Liver (tissue), 9 donors: Measurements from ENCODE around the gene DSTYK. TPM values are rescaled to one million over a fixed set of nuclear protein-coding genes. Genes with fewer than 3 reads are reported as not detected.

Experiments used
- DNase-seq: peaks from one replicate; pipeline ENCODE4 v3.0.0-alpha.2; 2017; ENCODE audit warnings: low spot score
- H3K27ac ChIP-seq, 2 donors: one replicate each; pipeline ENCODE4 v1.7.0; 2013; ENCODE audit warnings: inconsistent platforms in 2 of 2, low read length in 2 of 2, control low read depth in 1 of 2, low read depth in 1 of 2, mild to moderate bottlenecking in 1 of 2
- H3K27me3 ChIP-seq, 4 donors: one replicate each; pipeline versions ENCODE4 v1.6.1 to v1.7.0; 2013; ENCODE audit warnings: low read length in 3 of 4, inconsistent platforms in 1 of 4, mild to moderate bottlenecking in 1 of 4, moderate library complexity in 1 of 4; ENCODE audit not compliant: control insufficient read depth in 4 of 4, insufficient read depth in 4 of 4
- H3K36me3 ChIP-seq, 4 donors: one replicate each; pipeline versions ENCODE4 v1.6.1 to v1.7.0; 2013; ENCODE audit warnings: low read length in 3 of 4, mild to moderate bottlenecking in 3 of 4, low read depth in 1 of 4, moderate library complexity in 1 of 4; ENCODE audit not compliant: control insufficient read depth in 4 of 4, insufficient read depth in 3 of 4
- H3K4me1 ChIP-seq, 4 donors: one replicate each; pipeline versions ENCODE4 v1.6.1 to v1.7.0; 2013; ENCODE audit warnings: low read length in 3 of 4, mild to moderate bottlenecking in 3 of 4, moderate library complexity in 1 of 4; ENCODE audit not compliant: control insufficient read depth in 4 of 4, insufficient read depth in 4 of 4
- H3K4me3 ChIP-seq, 3 donors: one replicate each; pipeline versions ENCODE4 v1.6.1 to v1.7.0; 2013; ENCODE audit warnings: low read length in 3 of 3, control low read depth in 1 of 3, low read depth in 1 of 3, mild to moderate bottlenecking in 1 of 3
- H3K9ac ChIP-seq, 2 donors: one replicate each; pipeline ENCODE4 v1.7.0; 2013; ENCODE audit warnings: low read length in 2 of 2, mild to moderate bottlenecking in 2 of 2, moderate library complexity in 2 of 2, control low read depth in 1 of 2, low read depth in 1 of 2
- H3K9me3 ChIP-seq, 4 donors: one replicate each; pipeline versions ENCODE4 v1.6.1 to v1.7.0; 2013; ENCODE audit warnings: low read length in 3 of 4; ENCODE audit not compliant: control insufficient read depth in 4 of 4
- ATF3 ChIP-seq: IDR thresholded peaks from 2 replicates; pipeline ENCODE4 v1.6.1; 2016; ENCODE audit warnings: antibody characterized with exemption
- CTCF ChIP-seq: fragments of 150-350 bp; IDR thresholded peaks from 2 replicates; pipeline ENCODE4 v1.5.1; 2017; ENCODE audit warnings: improper control_type of control experiment, low read depth, low read length; ENCODE audit not compliant: missing input control
- EGR1 ChIP-seq, 2 donors: IDR thresholded peaks; 2 replicates each; pipeline ENCODE4 v1.6.1; 2016 to 2018; ENCODE audit warnings: antibody characterized with exemption in 2 of 2, low read depth in 2 of 2
- FOXA1 ChIP-seq: IDR thresholded peaks from 2 replicates; pipeline ENCODE4 v1.6.1; 2016; ENCODE audit warnings: antibody characterized with exemption
- FOXA2 ChIP-seq: IDR thresholded peaks from 2 replicates; pipeline ENCODE4 v1.6.1; 2016; ENCODE audit warnings: antibody characterized with exemption
- GABPA ChIP-seq, 2 donors: IDR thresholded peaks in 1 of 2; conservative IDR thresholded peaks in 1 of 2; 2 replicates each; pipeline ENCODE4 v1.6.1; 2016; ENCODE audit warnings: antibody characterized with exemption in 2 of 2, mild to moderate bottlenecking in 1 of 2, moderate library complexity in 1 of 2
- HNF4A ChIP-seq, 2 donors: conservative IDR thresholded peaks; 2 replicates each; pipeline ENCODE4 v1.6.1; 2016; ENCODE audit warnings: antibody characterized with exemption in 2 of 2, mild to moderate bottlenecking in 2 of 2
- HNF4G ChIP-seq: IDR thresholded peaks from 2 replicates; pipeline ENCODE4 v1.6.1; 2016; ENCODE audit warnings: antibody characterized with exemption
- JUND ChIP-seq, 2 donors: IDR thresholded peaks; 2 replicates each; pipeline ENCODE4 v1.6.1; 2016; ENCODE audit warnings: antibody characterized with exemption in 2 of 2
- MAX ChIP-seq: IDR thresholded peaks from 2 replicates; pipeline ENCODE4 v1.6.1; 2016; ENCODE audit warnings: antibody characterized with exemption
- NR2F2 ChIP-seq: IDR thresholded peaks from 2 replicates; pipeline ENCODE4 v1.6.1; 2016; ENCODE audit warnings: antibody characterized with exemption
- RAD21 ChIP-seq, 2 donors: IDR thresholded peaks; 2 replicates each; pipeline ENCODE4 v1.6.1; 2016; ENCODE audit warnings: antibody characterized with exemption in 2 of 2, mild to moderate bottlenecking in 2 of 2
- REST ChIP-seq: IDR thresholded peaks from 2 replicates; pipeline ENCODE4 v1.6.1; 2016; ENCODE audit warnings: antibody characterized with exemption, mild to moderate bottlenecking
- RXRA ChIP-seq, 2 donors: IDR thresholded peaks; 2 replicates each; pipeline ENCODE4 v1.6.1; 2017 to 2018; ENCODE audit warnings: antibody characterized with exemption in 2 of 2, mild to moderate bottlenecking in 1 of 2
- SP1 ChIP-seq: IDR thresholded peaks from 2 replicates; pipeline ENCODE4 v1.6.1; 2018; ENCODE audit warnings: antibody characterized with exemption, mild to moderate bottlenecking
- TAF1 ChIP-seq: conservative IDR thresholded peaks from 2 replicates; pipeline ENCODE4 v1.6.1; 2016; ENCODE audit warnings: antibody characterized with exemption, mild to moderate bottlenecking
- YY1 ChIP-seq: IDR thresholded peaks from 2 replicates; pipeline ENCODE4 v1.6.1; 2016; ENCODE audit warnings: antibody characterized with exemption, mild to moderate bottlenecking
- ZBTB33 ChIP-seq: IDR thresholded peaks from 2 replicates; pipeline ENCODE4 v1.6.1; 2016; ENCODE audit warnings: antibody characterized with exemption
- WGBS: extraction: QIAGEN DNeasy Blood & Tissue Kit; methylation state at CpG from one replicate; pipeline ENCODE4 v1.1.7; 2013; 5-methylcytosine and 5-hydroxymethylcytosine counted together
- polyA plus RNA-seq, 2 donors: library from polyadenylated mRNA; stranded (reverse) in 1 of 2; unstranded in 1 of 2; fragments of 200-250 nt in 1 of 2; fragments of >200 nt in 1 of 2; fragmentation: Nextera tagmentation in 1 of 2; extraction: Ambion mirVana in 1 of 2; gene quantifications; one replicate each; pipeline versions ENCODE4 v1.2.1 to v1.2.3, GENCODE V29; 2013 to 2015
- total RNA-seq, 2 donors: library from RNA; depleted of rRNA; stranded (reverse); fragments of >200 nt; gene quantifications; one replicate each; pipeline ENCODE4 v1.2.3, GENCODE V29; 2014
- donor health status: healthy.
- donor health status: healthy.
- donor health status: healthy.
- donor health status: healthy.
- donor health status: healthy.

DSTYK gene
- total and polyA plus RNA-seq, 4 donors, result 1.5 to 9.9 (median 3.0) TPM

GRCh38 chr1:205127646-205128045, 83.9 kb downstream of the DSTYK start:
- Histone ChIP-seq H3K4me1 (peaks cover 3 to 10% (median 7%) of the 10 kb centered on the region in 4 donors), H3K4me3 (no peak overlapping the region), H3K36me3 (no peaks in the 10 kb centered on the region), H3K27me3 (no peaks in the 10 kb centered on the region), H3K9ac (no peak overlapping the region), H3K27ac (no peak overlapping the region), H3K9me3 (no peaks in the 10 kb centered on the region)
- 86% methylated on average over 3 of the region's 3 CpGs for WGBS
- no peak for DNase-seq
- no peak for TF ChIP-seq SP1
- TF ChIP-seq RXRA (IDR thresholded peaks at IDR 0.05), result no peak
- TF ChIP-seq HNF4A (conservative IDR thresholded peaks at IDR 0.05), result no peak
- TF ChIP-seq ZBTB33, result no peak

GRCh38 chr1:205124726-205125125, 86.8 kb downstream of the DSTYK start:
- H3K9ac ChIP-seq, result no peak overlapping the region

More at GRCh38 chr1:205124726-205125125, 86.8 kb downstream of the DSTYK start:
- no peaks in the 10 kb centered on the region for H3K27me3 ChIP-seq
- H3K4me3 ChIP-seq, result no peak overlapping the region
- H3K27ac ChIP-seq, result no peak overlapping the region
- H3K36me3 ChIP-seq, result no peaks in the 10 kb centered on the region
- WGBS, result 86% methylated on average over 7 of the region's 7 CpGs
- TF ChIP-seq JUND (IDR thresholded peaks at IDR 0.05) (no peak), ZBTB33 (no peak), TAF1 (no peak), CTCF (no peak), RAD21 (IDR thresholded peaks at IDR 0.05) (no peak), SP1 (no peak), YY1 (no peak), HNF4A (conservative IDR thresholded peaks at IDR 0.05) (no peak), MAX (no peak), EGR1 (IDR thresholded peaks at IDR 0.05; ENCODE audit: low read depth in 2 of 2) (no peak), FOXA2 (no peak), NR2F2 (no peak), RXRA (IDR thresholded peaks at IDR 0.05) (no peak), ATF3 (no peak), GABPA (IDR thresholded peaks at IDR 0.05 in 1 of 2, conservative IDR thresholded peaks at IDR 0.05 in 1 of 2) (no peak), FOXA1 (no peak), HNF4G (no peak), REST (no peak)
- H3K9me3 ChIP-seq, result no peaks in the 10 kb centered on the region
- peaks cover 9 to 26% (median 24%) of the 10 kb centered on the region in 4 donors for H3K4me1 ChIP-seq
- DNase-seq, result no peak
